LNCaP clone FGC (cell line): ENCODE results near the gene ARL11.

Source experiments
- DNase-seq: peaks from one replicate; pipeline ENCODE4 v3.0.0-alpha.2; 2011; ENCODE audit warnings: low read depth
- H3K4me3 ChIP-seq: 2 replicates; pipeline ENCODE4 v1.5.1; 2011; ENCODE audit warnings: mild to moderate bottlenecking, low read depth, low read length, control low read depth
- CTCF ChIP-seq: IDR thresholded peaks from 2 replicates; pipeline ENCODE4 v1.5.1; 2012; ENCODE audit warnings: mild to moderate bottlenecking; ENCODE audit not compliant: control insufficient read depth, insufficient read depth; ENCODE audit errors: extremely low read depth

The ARL11 gene

GRCh38 chr13:49616676-49617065 lies 11.6 kb upstream of the ARL11 start:
- DNase-seq, result no peak
- TF ChIP-seq CTCF, result no peak
- H3K4me3 ChIP-seq, result no peak overlapping the region

- no peak overlapping the region for H3K4me3 ChIP-seq
- TF ChIP-seq CTCF, result no peak
- no peak for DNase-seq
Observed at GRCh38 chr13:49620170-49620621, 8.1 kb upstream of the ARL11 start.

GRCh38 chr13:49622174-49622946 lies 5.9 kb upstream of the ARL11 start:
- no peak for TF ChIP-seq CTCF
- DNase-seq, result no peak

DNA sequence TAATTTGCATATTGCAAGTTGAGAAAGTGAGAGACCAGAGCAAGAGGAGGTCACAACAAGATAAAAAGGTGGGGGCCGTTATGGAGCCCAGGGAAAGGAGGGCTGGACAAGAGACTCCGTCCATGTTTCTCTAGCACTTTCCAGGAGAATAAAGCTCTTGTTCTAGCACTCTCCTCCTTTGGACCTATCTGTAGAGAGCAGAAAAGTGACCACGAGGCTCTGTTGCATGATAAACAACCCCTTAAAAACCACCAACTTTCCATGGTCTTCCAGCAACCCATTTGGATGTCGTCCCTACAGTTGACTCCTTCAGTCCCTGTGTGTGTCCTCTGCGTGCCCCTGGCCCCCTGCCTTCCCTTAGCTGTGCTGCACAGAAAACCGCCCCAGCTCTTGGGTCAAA lies 4.1 kb upstream of the ARL11 start:
- TF ChIP-seq CTCF, result no peak
- DNase-seq, result no peak

More at GRCh38 chr13:49622174-49622946, 5.9 kb upstream of the ARL11 start:
- H3K4me3 ChIP-seq, result no peak overlapping the region

DNA sequence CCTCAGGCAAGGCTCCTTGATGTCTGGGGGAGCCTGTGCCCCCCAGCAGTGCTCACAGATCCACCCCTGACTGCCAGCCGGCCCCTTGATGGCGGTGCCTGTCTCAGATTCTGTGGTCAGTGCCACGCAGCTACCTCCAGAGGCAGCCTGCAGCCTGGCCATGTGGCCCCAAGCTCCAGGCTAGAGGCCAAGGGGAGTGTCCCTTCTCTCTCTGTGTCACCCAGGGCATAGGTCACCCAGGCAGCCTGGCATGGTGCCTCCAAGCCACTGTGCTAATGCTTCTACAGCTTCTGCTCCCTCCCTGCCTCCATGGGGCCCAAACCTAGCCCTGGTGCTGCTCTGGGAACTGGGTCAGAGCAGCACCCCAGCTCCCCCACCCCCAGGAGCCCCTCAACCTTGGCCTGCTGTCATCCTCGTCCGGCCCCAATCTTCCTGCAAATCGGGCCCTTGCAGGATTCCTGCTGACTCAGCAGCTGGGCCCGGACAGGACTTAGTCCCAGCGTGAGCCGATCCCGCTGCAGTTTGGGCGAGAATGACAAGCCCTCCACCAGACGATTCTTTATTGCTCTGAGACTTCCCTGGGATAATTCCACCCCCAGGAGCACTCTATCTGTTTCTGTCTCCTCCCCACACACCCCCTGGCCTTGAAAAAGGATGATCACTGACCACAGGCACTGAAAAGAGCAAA lies 2.8 kb upstream of the ARL11 start:
- DNase-seq, result peak; percentile 21
- H3K4me3 ChIP-seq, result no peak overlapping the region
- TF ChIP-seq CTCF, result no peak

More for the DNA sequence above, 4.1 kb upstream of the ARL11 start:
- no peak overlapping the region for H3K4me3 ChIP-seq

- TF ChIP-seq CTCF, result no peak
- no peak overlapping the region for H3K4me3 ChIP-seq
- DNase-seq, result no peak
Observed at GRCh38 chr13:49629196-49629938, 1.1 kb downstream of the ARL11 start.
